ENCODE measurements around the gene AHCYL2.

The AHCYL2 gene

GRCh38 chr7:129376778-129377700, 152.2 kb downstream of the AHCYL2 start:
- Mint-ChIP-seq H3K27me3 (no peaks in the 10 kb centered on the region), H3K4me3 (no peak overlapping the region), H3K4me1 (ENCODE audit: low read depth) (peaks cover 12% of the 10 kb centered on the region), H3K36me3 (peaks cover 6% of the 10 kb centered on the region), H3K27ac (no peak overlapping the region), H3K9me3 (ENCODE audit: low read depth) (no peaks in the 10 kb centered on the region)

GRCh38 chr7:129381710-129382484, 157.1 kb downstream of the AHCYL2 start:
- Mint-ChIP-seq H3K9me3 (ENCODE audit: low read depth) (no peaks in the 10 kb centered on the region), H3K27me3 (no peaks in the 10 kb centered on the region), H3K4me3 (no peak overlapping the region), H3K36me3 (peaks cover 15% of the 10 kb centered on the region), H3K4me1 (ENCODE audit: low read depth) (peaks cover 9% of the 10 kb centered on the region), H3K27ac (no peak overlapping the region)

- peaks cover 1% of the 10 kb centered on the region for H3K4me1 Mint-ChIP-seq (ENCODE audit: low read depth)
- no peaks in the 10 kb centered on the region for H3K9me3 Mint-ChIP-seq (ENCODE audit: low read depth)
- H3K27me3 Mint-ChIP-seq = no peaks in the 10 kb centered on the region
- H3K4me3 Mint-ChIP-seq = no peak overlapping the region
- peaks cover 15% of the 10 kb centered on the region for H3K36me3 Mint-ChIP-seq
- no peak overlapping the region for H3K27ac Mint-ChIP-seq
Measured at GRCh38 chr7:129383542-129384132, 158.8 kb downstream of the AHCYL2 start.

DNA sequence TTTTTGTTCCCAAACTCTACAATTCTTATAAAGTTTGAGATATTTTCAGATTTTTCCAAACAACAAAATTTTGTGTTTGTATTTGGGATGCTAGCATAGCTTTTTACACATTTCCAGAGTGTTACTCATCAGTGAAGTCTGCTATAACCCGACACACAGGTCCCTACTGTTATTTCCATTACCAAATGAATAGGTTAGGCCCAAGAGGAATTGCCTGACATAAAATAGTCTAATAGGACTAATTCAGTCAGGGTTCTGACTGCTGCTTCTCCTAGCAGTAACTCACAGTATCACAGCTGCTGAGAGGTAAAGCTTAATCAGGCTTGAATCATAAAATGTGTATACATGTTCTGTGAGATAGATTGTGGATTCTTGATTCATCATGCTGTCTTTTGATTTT, 160.3 kb downstream of the AHCYL2 start:
- Mint-ChIP-seq H3K27ac (no peak overlapping the region), H3K9me3 (ENCODE audit: low read depth) (no peaks in the 10 kb centered on the region), H3K27me3 (no peaks in the 10 kb centered on the region), H3K36me3 (peaks cover 13% of the 10 kb centered on the region), H3K4me1 (ENCODE audit: low read depth) (peaks cover 1% of the 10 kb centered on the region), H3K4me3 (no peak overlapping the region)

- Mint-ChIP-seq H3K4me3 (no peak overlapping the region), H3K4me1 (ENCODE audit: low read depth) (peaks cover 1% of the 10 kb centered on the region), H3K27ac (no peak overlapping the region), H3K9me3 (ENCODE audit: low read depth) (no peaks in the 10 kb centered on the region), H3K27me3 (no peaks in the 10 kb centered on the region), H3K36me3 (peaks cover 12% of the 10 kb centered on the region)
Measured at GRCh38 chr7:129385598-129385997, 160.8 kb downstream of the AHCYL2 start.

DNA sequence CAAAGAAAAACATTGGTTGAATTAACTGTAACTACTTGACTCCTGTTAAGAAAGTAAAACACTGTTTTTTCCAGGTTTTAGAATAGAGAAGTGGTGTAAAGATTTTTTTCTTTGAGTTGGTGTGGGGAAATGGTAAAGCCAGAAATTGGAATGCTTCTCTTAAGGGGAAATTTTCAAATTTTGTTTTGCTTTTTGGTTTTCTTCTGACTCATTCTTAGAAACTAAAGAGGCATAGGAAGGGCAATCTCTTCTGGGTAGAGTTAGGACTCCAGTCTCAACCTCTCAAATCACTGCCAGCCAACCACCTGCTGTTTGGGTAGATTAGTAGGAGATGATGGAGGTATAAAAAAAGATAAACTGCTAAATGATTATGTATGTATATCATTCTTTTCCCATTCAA, 161.7 kb downstream of the AHCYL2 start:
- no peak overlapping the region for H3K27ac Mint-ChIP-seq
- no peak overlapping the region for H3K4me3 Mint-ChIP-seq
- peaks cover under 1% of the 10 kb centered on the region for H3K4me1 Mint-ChIP-seq (ENCODE audit: low read depth)
- H3K36me3 Mint-ChIP-seq = peaks cover 14% of the 10 kb centered on the region
- H3K9me3 Mint-ChIP-seq (ENCODE audit: low read depth) = no peaks in the 10 kb centered on the region
- no peaks in the 10 kb centered on the region for H3K27me3 Mint-ChIP-seq

DNA sequence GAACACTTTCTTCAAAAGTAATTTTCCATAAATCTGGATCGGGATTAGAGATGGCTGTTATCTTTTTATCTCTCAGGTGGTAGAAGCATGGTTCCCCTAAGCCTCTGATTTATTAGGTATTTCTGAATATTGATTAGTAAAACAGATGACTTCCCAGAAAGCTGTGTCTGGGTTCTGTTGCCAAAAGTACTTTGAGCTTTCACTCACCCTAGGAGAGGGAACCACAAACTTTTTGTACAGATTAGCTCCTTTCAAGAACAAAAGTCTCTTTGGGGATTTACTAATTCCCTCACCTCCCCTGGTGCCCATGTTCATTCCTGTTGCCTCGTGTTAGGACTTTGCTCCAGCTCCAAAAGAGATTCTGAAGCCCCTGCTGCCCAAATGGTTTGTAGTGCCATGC, 162.7 kb downstream of the AHCYL2 start:
- H3K4me1 Mint-ChIP-seq (ENCODE audit: low read depth) = no peaks in the 10 kb centered on the region
- no peak overlapping the region for H3K27ac Mint-ChIP-seq
- H3K27me3 Mint-ChIP-seq = no peaks in the 10 kb centered on the region
- H3K36me3 Mint-ChIP-seq = peaks cover 15% of the 10 kb centered on the region
- H3K4me3 Mint-ChIP-seq = no peak overlapping the region
- H3K9me3 Mint-ChIP-seq (ENCODE audit: low read depth) = no peaks in the 10 kb centered on the region

GRCh38 chr7:129388333-129389098, 163.7 kb downstream of the AHCYL2 start:
- H3K36me3 Mint-ChIP-seq = peaks cover 11% of the 10 kb centered on the region
- H3K4me1 Mint-ChIP-seq (ENCODE audit: low read depth) = no peaks in the 10 kb centered on the region
- H3K27me3 Mint-ChIP-seq = no peaks in the 10 kb centered on the region
- no peak overlapping the region for H3K27ac Mint-ChIP-seq
- H3K4me3 Mint-ChIP-seq = no peak overlapping the region
- no peaks in the 10 kb centered on the region for H3K9me3 Mint-ChIP-seq (ENCODE audit: low read depth)

- Mint-ChIP-seq H3K4me1 (ENCODE audit: low read depth) (no peaks in the 10 kb centered on the region), H3K4me3 (no peak overlapping the region), H3K27ac (no peak overlapping the region), H3K27me3 (no peaks in the 10 kb centered on the region), H3K9me3 (ENCODE audit: low read depth) (no peaks in the 10 kb centered on the region), H3K36me3 (peaks cover 13% of the 10 kb centered on the region)
Measured at GRCh38 chr7:129389829-129390228, 165.0 kb downstream of the AHCYL2 start.

- Mint-ChIP-seq H3K4me3 (no peak overlapping the region), H3K36me3 (peaks cover 12% of the 10 kb centered on the region), H3K9me3 (ENCODE audit: low read depth) (no peaks in the 10 kb centered on the region), H3K27me3 (no peaks in the 10 kb centered on the region), H3K4me1 (ENCODE audit: low read depth) (no peaks in the 10 kb centered on the region), H3K27ac (no peak overlapping the region)
Measured at GRCh38 chr7:129390314-129390713, 165.5 kb downstream of the AHCYL2 start.

- Mint-ChIP-seq H3K4me3 (no peak overlapping the region), H3K4me1 (ENCODE audit: low read depth) (no peaks in the 10 kb centered on the region), H3K9me3 (ENCODE audit: low read depth) (no peaks in the 10 kb centered on the region)
Measured at GRCh38 chr7:129391546-129392171, 166.8 kb downstream of the AHCYL2 start.

DNA sequence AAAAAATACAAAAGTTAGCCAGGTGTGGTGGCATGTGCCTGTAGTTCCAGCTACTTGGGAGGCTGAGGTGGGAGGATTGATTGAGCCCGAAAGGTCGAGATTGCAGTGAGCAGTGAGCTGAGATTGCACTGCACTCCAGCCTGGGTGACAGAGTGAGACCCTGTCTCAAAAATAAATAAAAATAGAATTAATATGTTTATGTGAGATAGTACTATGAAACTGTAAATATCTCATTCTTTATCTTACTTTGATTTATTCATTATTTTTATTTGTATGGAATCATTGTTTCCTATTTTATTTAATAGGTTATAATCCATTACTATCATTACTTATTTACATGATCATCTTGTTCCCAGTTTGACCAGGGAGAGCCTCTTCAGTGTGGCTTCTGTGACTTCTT, 168.4 kb downstream of the AHCYL2 start:
- H3K27ac Mint-ChIP-seq = no peak overlapping the region
- no peak overlapping the region for H3K4me3 Mint-ChIP-seq
- H3K27me3 Mint-ChIP-seq = no peaks in the 10 kb centered on the region
- H3K9me3 Mint-ChIP-seq (ENCODE audit: low read depth) = no peaks in the 10 kb centered on the region
- H3K36me3 Mint-ChIP-seq = peaks cover 14% of the 10 kb centered on the region
- H3K4me1 Mint-ChIP-seq (ENCODE audit: low read depth) = no peaks in the 10 kb centered on the region

More at GRCh38 chr7:129391546-129392171, 166.8 kb downstream of the AHCYL2 start:
- no peak overlapping the region for H3K27ac Mint-ChIP-seq
- H3K27me3 Mint-ChIP-seq = no peaks in the 10 kb centered on the region
- peaks cover 10% of the 10 kb centered on the region for H3K36me3 Mint-ChIP-seq

DNA sequence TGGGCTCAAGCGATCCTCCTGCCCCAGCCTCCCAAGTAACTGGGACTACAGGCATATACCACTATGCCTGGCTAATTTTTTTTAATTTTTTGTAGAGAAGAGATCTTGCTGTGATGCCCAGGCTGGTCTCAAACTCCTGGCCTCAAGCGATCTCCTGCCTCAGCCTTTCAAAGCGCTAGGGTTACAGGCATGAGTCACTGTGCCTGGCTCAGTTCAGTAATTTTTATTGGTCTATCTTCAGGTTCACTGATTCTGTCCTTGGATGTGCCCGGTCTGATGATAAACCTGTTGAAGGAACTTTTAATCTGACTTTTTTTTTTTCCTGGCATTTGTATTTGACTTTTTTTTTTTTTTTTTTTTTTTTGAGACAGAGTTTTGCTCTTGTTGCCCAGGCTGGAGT, 169.3 kb downstream of the AHCYL2 start:
- peaks cover 14% of the 10 kb centered on the region for H3K36me3 Mint-ChIP-seq
- H3K9me3 Mint-ChIP-seq (ENCODE audit: low read depth) = no peaks in the 10 kb centered on the region
- no peaks in the 10 kb centered on the region for H3K27me3 Mint-ChIP-seq
- no peaks in the 10 kb centered on the region for H3K4me1 Mint-ChIP-seq (ENCODE audit: low read depth)
- no peak overlapping the region for H3K27ac Mint-ChIP-seq
- no peak overlapping the region for H3K4me3 Mint-ChIP-seq

Data from activated naive CD8-positive, alpha-beta T cell (primary cell).